ENCODE measurements around the gene CTBP1.

DNA sequence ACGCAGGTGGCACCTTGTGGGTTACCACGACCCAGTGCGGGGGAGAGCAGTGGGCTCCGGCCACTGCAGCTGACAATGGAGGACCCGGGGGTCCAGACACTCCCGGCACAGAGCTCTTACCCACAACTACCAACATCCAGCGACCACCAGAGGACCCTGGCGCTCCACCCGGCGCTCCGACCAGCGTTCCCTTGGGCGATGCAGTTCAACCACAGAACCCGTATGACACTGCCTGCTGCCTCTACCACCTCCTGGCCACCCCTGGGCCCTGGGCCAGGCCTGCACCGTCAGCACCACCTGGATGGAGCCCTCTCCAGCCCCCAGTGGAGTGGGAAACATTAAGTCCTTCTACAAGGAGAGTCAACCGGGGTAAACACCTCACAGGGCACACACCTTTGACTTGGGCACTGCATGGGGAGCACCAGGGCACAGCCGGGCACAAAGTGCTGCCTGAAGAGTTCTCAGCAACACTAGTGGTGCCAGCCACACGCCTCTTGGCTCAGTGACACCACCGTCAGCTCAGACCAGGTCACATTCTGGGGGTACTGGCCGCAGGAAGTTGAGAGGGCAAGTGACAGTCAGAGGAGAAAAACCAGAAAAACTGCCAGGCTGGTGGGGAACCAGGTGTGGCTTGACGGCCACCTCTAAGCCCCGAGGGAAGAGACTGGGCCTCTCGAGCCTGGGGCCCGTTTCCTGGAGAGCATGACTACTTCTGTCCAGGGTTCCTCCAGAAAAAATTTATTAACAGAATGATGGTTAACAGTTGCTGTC lies 2.6 kb downstream of the CTBP1 start:
- TF ChIP-seq EZH2 (IDR thresholded peaks at IDR 0.05; ENCODE audit: insufficient read depth, poor library complexity, severe bottlenecking) = no peak
- TF ChIP-seq EZH2phosphoT487 (IDR thresholded peaks at IDR 0.05; ENCODE audit: insufficient read depth, low read depth) = no peak

Data from GM23248 (cell line).